ENCODE results near the gene ADCY5.

The ADCY5 gene

DNA sequence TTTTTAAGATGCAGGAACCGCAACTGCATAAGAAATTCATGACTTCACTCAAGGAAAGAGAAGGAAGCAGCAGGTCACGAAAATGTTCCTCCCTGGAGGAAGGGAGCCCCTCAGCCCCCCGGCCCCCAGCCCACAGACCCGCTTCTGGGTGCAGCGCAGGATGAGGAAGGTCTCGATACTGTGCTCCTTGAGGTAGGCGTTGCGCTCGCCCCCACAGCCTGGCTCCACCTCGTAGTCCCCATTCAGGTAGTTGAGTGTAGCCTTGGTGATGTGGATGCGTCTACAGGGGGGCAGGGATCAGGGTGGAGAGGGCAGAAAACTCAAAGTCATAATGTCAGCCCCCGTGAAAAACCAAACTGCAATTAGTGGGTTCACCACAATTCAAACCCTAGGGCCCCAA is 121.4 kb downstream of the ADCY5 start:
- H3K4me3 ChIP-seq (ENCODE audit: control insufficient read depth, low read depth, low read length) = no peak overlapping the region
- TF ChIP-seq, protein P1, sequence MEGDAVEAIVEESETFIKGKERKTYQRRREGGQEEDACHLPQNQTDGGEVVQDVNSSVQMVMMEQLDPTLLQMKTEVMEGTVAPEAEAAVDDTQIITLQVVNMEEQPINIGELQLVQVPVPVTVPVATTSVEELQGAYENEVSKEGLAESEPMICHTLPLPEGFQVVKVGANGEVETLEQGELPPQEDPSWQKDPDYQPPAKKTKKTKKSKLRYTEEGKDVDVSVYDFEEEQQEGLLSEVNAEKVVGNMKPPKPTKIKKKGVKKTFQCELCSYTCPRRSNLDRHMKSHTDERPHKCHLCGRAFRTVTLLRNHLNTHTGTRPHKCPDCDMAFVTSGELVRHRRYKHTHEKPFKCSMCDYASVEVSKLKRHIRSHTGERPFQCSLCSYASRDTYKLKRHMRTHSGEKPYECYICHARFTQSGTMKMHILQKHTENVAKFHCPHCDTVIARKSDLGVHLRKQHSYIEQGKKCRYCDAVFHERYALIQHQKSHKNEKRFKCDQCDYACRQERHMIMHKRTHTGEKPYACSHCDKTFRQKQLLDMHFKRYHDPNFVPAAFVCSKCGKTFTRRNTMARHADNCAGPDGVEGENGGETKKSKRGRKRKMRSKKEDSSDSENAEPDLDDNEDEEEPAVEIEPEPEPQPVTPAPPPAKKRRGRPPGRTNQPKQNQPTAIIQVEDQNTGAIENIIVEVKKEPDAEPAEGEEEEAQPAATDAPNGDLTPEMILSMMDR (IDR thresholded peaks at IDR 0.05; ENCODE audit: control insufficient read depth, insufficient read depth, low read depth, low read length, missing control alignments) = no peak
- DNase-seq (ENCODE audit: low read depth) = no peak

DNA sequence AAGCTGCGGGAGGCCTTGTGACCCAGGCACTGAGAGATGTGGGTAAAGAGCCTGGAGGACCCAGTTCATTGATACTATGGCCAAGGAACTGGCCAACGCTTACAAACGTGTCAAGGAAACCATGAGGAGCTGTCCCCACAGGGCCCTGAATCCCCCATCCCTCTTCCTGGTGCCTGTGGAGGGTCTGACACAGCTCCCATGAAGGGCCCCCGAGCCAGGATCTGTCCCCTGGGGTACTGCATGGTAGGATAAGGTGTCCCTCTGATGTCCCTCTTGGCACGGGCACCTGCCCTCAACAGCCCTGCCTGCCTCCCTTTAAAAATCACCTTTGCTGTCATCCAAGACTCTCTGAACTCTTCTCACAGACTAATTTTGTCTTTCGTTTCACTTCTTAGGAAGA is 122.4 kb downstream of the ADCY5 start:
- TF ChIP-seq, protein P1 (IDR thresholded peaks at IDR 0.05; ENCODE audit: control insufficient read depth, insufficient read depth, low read depth, low read length, missing control alignments) = no peak
- no peak for DNase-seq (ENCODE audit: low read depth)
- no peak overlapping the region for H3K4me3 ChIP-seq (ENCODE audit: control insufficient read depth, low read depth, low read length)

DNA sequence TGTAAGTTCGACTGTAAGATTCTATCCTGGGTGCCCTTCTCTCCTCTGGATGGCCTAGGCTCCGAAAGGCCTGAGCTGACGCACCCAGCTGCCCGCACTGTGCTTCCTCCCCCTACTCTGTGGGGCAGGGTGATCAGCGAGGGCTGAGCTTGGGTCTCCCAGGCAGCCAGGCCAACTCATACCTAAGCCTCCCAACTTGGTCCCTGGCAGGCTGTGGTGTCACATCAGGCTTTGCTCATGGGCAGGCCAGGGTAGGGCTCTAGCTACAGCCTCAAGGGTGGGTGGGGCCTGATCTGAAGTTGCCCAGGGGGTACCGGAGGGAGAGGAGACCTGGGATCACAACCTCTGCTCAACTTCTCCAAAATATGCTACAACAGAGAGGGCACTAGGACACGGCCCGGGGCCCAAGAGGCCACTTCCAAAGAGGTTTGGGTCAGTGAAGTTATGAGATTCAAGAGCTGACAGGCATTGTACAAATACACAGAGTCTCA is 123.1 kb downstream of the ADCY5 start:
- TF ChIP-seq, protein P1 (IDR thresholded peaks at IDR 0.05; ENCODE audit: control insufficient read depth, insufficient read depth, low read depth, low read length, missing control alignments) = no peak
- H3K4me3 ChIP-seq (ENCODE audit: control insufficient read depth, low read depth, low read length) = no peak overlapping the region
- DNase-seq (ENCODE audit: low read depth) = no peak

DNA sequence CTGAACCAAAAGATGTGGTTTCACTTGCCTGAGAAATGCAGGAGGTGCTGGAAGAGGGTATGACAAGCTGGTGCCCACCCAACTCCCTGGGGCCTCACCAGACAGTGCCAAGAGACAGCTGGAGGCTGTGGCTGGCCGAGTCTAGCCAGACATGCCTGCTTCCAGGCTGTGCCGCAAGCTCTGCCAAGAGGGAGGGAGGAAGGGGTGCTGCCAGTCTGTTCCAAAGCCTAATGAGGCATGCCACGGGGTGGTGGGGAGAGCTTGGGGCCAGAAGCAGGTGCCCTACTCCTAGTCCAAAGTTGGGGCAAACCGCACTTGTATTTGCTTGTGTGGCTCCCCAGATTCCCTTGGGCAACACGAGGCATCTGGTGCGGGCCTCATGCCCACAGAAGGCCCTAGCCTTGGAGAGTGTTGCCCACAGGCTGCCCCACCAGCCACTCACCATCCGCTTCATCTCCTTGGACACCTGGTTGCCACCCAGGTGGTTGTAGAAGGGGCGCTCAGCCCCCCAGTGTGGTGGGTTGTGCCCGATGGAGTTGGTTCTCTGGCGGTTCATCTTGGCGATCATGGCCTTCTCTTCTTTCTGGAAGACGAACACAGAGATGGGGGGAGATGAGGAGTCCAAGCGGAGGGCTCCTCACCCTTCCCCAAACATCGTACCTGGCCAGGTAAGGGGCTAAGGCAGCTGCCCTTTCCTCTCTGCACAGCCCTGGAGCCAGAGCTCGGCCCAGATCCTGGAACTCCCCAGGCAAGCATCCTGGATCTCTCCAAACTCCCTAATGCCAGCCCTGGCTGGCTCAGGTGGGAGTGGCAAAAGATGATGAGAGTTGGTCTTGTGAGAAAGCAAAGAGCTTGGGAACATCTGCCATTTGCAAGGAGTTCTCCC is 123.8 kb downstream of the ADCY5 start:
- DNase-seq (ENCODE audit: low read depth) = no peak
- H3K4me3 ChIP-seq (ENCODE audit: control insufficient read depth, low read depth, low read length) = no peak overlapping the region
- TF ChIP-seq, protein P1 (IDR thresholded peaks at IDR 0.05; ENCODE audit: control insufficient read depth, insufficient read depth, low read depth, low read length, missing control alignments) = no peak

DNA sequence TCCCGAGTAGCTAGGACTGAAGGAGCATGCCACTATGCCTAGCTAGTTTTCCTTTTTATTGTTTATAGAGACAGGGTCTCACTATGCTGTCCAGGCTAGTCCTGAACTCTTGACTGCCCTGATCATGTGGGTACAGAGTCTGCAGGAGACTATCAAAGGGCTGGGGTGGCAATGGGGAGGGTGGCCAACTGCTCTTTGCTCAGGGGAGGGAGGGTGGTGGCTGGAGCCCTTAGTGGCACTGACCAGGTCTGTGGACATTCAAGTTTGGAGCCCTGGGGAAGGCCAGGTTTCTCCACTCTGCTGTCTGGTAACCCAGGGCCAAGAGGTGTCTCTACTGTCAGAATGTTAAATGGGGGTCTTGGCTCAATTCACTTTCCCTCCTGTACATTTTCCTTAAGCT is 125.1 kb downstream of the ADCY5 start:
- TF ChIP-seq, protein P1 (IDR thresholded peaks at IDR 0.05; ENCODE audit: control insufficient read depth, insufficient read depth, low read depth, low read length, missing control alignments) = no peak
- DNase-seq (ENCODE audit: low read depth) = no peak
- H3K4me3 ChIP-seq (ENCODE audit: control insufficient read depth, low read depth, low read length) = no peak overlapping the region

DNA sequence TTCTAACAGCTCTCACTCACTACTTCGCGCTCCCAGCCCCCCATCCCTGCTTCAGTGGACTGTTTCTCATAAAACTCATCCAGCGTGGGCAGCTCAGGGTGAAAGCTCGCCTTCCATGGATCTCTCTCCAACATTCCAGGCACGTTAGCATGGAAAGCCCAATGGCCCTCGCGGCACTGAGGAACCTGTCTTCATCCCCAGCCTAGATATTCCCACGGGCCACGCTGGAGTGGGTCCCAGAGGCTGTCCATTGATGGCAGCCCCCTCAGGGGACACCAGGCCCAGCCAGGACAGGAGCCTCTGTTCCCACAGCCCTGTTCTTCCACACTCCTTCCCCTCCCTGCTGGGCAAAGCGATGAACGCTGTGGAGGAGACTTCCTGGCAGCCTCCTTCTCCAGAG is 126.0 kb downstream of the ADCY5 start:
- DNase-seq (ENCODE audit: low read depth) = no peak
- H3K4me3 ChIP-seq (ENCODE audit: control insufficient read depth, low read depth, low read length) = no peak overlapping the region
- TF ChIP-seq, protein P1 (IDR thresholded peaks at IDR 0.05; ENCODE audit: control insufficient read depth, insufficient read depth, low read depth, low read length, missing control alignments) = no peak

Data from AG09309 (cell line).